HTERT RPE-1 (cell line): ENCODE data around the gene FTO.

Experiments used
- in situ Hi-C: fragments of 300-500 bp; cut with MboI; formaldehyde crosslinking; loops from 4 replicates; pipeline ENCODE4 v1.14.3; 2020; ENCODE audit warnings: low sequenced_read_pairs

FTO gene

GRCh38 chr16:53780051-53780450 is 76.1 kb downstream of the FTO start:
- in situ Hi-C loops, result no loop called here

GRCh38 chr16:53781023-53781605 is 77.2 kb downstream of the FTO start:
- in situ Hi-C loops, result no loop called here

DNA sequence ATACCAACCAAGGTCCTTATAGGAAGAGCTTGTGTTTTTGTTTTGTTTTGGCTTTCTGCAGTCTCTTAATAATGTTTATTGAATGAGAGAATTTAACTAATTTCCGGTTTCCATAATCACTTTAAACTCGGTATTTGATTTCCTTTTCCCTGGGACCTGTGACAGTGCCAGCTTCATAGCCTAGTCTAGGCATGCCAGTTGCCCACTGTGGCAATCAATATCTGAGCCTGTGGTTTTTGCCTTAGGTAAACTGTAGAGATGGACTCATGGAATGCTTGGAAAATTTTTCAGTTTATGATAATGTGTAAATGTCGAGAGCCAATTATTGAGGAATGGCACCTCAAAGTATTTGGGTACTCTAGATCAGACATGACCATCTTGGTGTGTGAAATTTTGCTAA is 78.2 kb downstream of the FTO start:
- in situ Hi-C loops, result no loop called here

- in situ Hi-C loops, result no loop called here
Measured at GRCh38 chr16:53784291-53784690, 80.3 kb downstream of the FTO start.

- in situ Hi-C loops, result no loop called here
Measured at GRCh38 chr16:53785044-53785443, 81.1 kb downstream of the FTO start.

GRCh38 chr16:53785916-53786315 is 82.0 kb downstream of the FTO start:
- in situ Hi-C loops, result no loop called here

GRCh38 chr16:53787423-53787822 is 83.5 kb downstream of the FTO start:
- in situ Hi-C loops, result no loop called here

- in situ Hi-C loops, result no loop called here
Measured at GRCh38 chr16:53789137-53789536, 85.2 kb downstream of the FTO start.

DNA sequence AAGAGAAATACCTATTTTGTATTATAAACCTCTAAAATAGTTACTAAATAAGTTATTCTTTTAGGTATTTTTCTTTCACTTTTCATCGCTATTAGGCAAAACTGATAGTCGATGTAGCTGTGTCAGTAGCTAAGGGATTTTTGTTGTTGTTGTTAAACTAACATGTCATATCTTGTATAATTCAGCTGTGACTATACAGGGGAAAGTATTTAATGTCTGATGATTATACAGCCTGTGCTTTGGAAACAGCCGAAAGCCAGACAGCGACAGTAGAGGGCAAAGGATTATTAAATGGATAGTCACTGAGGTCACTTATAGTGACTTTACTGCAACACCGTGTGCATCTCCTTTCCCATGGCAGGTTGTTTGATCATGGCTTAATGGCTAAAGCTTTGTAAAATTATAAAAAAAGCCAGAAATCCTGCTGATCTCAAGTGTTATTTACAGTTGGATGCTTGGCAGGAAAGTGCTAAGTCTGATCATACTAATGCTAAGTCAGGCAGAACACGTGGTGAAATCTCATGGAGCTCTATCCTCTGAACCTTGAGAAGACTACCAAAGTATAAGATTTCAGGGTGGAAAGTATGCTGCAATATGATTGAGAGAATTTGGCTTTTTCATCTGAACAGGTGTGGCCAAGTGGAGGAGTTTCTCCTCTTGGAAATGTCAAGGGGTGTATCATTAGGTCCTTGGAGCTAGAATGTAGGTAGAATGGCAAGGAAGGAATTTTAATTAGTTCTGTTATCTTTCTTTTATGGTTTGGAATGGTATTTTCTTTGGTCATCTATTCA is 88.4 kb downstream of the FTO start:
- in situ Hi-C loops, result no loop called here

DNA sequence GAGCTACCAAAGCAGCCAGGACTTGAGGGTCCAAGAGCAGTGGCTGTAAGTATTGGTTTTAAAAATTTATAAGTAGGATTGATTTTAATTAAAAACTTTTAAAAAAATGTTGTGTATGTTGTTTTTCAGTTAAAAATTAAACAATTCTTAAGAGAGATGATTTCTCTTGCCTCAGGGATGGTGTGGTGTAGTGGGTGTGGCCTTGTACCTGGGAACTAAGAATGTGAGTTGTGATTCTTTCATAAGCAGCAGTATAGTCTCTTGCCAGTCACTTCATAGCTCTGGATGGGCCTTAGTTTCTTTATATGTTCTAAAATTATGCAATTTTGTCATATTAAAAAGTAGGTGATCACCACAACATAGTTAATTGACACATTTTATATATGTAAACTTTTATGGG is 99.5 kb downstream of the FTO start:
- in situ Hi-C loops, result no loop called here

- in situ Hi-C loops, result no loop called here
Measured at GRCh38 chr16:53803998-53804397, 100.0 kb downstream of the FTO start.

- in situ Hi-C loops, result no loop called here
Measured at GRCh38 chr16:53804467-53804866, 100.5 kb downstream of the FTO start.

- in situ Hi-C loops, result no loop called here
Measured at GRCh38 chr16:53805113-53805512, 101.2 kb downstream of the FTO start.

DNA sequence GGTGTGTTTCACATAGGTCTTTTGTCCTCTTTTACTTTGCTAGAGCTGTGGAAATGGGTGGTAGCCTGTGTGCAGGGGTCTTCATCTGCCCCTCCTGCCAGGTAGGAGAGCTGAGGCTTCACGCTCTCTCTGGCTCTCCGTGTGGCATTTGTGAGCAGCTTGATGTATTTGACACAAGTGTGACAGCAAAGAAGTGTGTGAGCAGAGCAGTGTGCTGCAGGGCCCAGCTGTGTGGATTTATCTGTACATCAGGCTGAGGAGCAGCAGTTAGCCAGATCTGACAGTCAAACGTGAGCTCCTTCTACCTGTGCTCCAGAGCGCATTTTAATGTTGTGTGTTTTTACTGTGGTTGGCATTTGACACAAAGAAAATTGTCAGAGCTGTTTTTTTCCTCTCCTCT is 101.8 kb downstream of the FTO start:
- in situ Hi-C loops, result no loop called here

DNA sequence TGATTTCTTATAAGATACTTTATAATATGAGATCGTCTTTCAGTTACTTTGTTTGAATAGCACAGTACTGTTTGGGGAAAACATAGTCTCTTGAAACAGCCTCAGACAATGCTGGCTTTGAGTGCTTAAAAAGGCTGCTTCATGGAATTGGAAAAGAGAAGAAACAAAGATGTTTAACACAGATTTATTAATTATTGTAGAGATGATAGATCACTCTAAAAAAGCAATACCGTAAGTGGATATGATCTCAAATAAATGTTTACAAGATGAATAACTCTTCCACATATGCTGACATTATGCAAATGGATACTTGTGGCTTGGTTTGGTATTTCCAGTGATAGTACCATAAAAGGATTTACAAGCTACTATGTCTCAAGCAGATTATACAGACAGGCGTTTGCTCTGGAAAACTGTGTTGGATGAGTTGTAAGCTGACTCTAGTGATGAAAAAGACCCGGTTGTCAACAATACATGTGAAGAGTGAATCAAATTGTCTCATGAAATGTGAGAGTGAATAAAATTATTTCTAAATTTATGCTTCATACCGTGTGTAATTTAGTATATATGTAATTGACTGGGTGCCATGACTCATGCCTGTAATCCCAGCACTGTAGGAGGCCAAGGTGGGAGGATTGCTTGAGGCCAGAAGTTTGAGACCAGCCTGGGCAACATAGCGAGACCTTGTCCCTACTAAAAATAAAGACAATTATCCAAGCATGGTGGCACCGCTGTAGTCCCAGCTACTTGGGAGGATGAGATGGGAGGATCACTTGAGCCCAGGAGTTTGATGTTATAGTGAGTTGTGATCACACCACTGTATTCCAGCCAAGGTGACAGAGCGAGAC is 105.4 kb downstream of the FTO start:
- in situ Hi-C loops, result no loop called here

- in situ Hi-C loops, result no loop called here
Measured at GRCh38 chr16:53812914-53813313, 109.0 kb downstream of the FTO start.

DNA sequence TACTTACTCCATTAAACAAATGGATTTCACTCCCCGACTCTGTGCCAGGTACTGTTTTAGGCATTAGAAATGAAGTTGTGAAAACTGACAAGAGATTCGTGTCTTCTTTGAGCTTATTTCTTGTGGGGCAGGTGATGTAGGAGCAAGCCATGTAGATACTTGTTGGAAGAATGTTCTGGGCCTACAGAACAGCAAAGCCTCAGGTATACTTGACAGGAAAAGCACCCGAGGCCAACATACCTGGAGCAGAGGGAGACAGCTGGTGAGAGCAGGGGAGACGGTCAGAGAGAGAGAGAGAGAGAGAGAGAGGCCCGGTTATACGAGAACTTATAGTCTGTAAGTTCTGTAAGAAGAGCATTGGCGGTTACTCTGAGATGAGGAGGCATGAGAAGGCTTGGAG is 110.8 kb downstream of the FTO start:
- in situ Hi-C loops, result no loop called here

GRCh38 chr16:53816211-53816836 is 112.4 kb downstream of the FTO start:
- in situ Hi-C loops, result no loop called here

DNA sequence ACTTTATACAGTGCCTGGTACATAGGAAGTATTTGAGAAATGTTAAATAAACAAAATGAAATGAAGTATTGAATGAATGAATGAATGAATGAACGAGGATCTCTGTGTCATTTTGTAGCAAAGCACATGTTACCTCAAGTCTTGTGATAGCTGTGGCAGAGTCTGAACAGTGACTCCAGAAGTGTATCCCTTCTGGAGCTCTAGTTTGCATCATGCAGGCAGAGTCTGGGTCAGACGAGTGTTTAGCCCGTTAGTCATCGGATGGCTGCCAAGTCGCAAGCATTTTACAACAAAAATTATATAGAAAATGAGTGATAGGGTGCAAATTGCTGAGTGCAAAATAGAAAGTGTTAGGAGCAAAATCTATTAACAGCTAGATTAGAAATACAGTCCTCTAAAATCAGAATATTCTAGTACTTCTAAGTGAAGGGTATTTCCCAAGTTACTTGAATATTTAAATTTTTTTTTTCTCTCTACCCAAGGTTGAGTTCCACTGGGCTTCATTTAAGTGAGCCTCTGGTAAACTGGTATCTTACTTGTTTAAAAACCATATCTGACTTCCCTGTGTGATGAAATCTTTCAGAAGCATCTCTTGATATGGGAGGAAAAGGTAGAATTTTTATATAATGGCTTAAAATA is 113.3 kb downstream of the FTO start:
- in situ Hi-C loops, result no loop called here

GRCh38 chr16:53817812-53818550 is 114.0 kb downstream of the FTO start:
- in situ Hi-C loops, result no loop called here
